H9 (cell line): ENCODE results near the gene MARVELD2. TPM values are rescaled to one million over a fixed set of nuclear protein-coding genes. Genes with fewer than 3 reads are reported as not detected.
"Not testable (repeated sequence)": the region's sequence is repeated elsewhere in the genome, so short reads cannot be mapped to it uniquely, and the experiment has no call there.

Source experiments
- DNase-seq: peaks from one replicate; pipeline ENCODE4 v3.0.0-alpha.2; 2017
- H2AFZ ChIP-seq: one replicate; pipeline ENCODE4 v1.6.1; 2013; ENCODE audit warnings: mild to moderate bottlenecking, low read length, control low read depth, moderate library complexity
- H2AK5ac ChIP-seq: 2 replicates; pipeline ENCODE4 v1.6.1; 2013; ENCODE audit warnings: low read length, control low read depth, mixed read lengths; ENCODE audit not compliant: insufficient read length
- H2BK120ac ChIP-seq: one replicate; pipeline ENCODE4 v1.6.1; 2013; ENCODE audit warnings: low read depth, mild to moderate bottlenecking, low read length, control low read depth, inconsistent platforms; ENCODE audit not compliant: poor library complexity, severe bottlenecking
- H2BK12ac ChIP-seq: 2 replicates; pipeline ENCODE4 v1.6.1; 2013; ENCODE audit warnings: low read length, control low read depth, mixed read lengths, low read depth; ENCODE audit not compliant: insufficient read length
- H2BK15ac ChIP-seq: 2 replicates; pipeline ENCODE4 v1.6.1; 2013; ENCODE audit warnings: low read depth, low read length, control low read depth
- H2BK20ac ChIP-seq: one replicate; pipeline ENCODE4 v1.6.1; 2013; ENCODE audit warnings: low read depth, mild to moderate bottlenecking, low read length, control low read depth, inconsistent platforms; ENCODE audit not compliant: poor library complexity, severe bottlenecking
- H2BK5ac ChIP-seq: 2 replicates; pipeline ENCODE4 v1.6.1; 2013; ENCODE audit warnings: low read length, control low read depth, mixed read lengths; ENCODE audit not compliant: insufficient read length
- H3K14ac ChIP-seq: 2 replicates; pipeline ENCODE4 v1.6.1; 2013; ENCODE audit warnings: low read length, control low read depth; ENCODE audit not compliant: insufficient read depth
- H3K18ac ChIP-seq: 2 replicates; pipeline ENCODE4 v1.6.1; 2013; ENCODE audit warnings: low read depth, mild to moderate bottlenecking, mixed read lengths, low read length, control low read depth; ENCODE audit not compliant: insufficient read length
- H3K23ac ChIP-seq: 2 replicates; pipeline ENCODE4 v1.6.1; 2013; ENCODE audit warnings: low read length, control low read depth, mixed read lengths, low read depth; ENCODE audit not compliant: insufficient read length
- H3K23me2 ChIP-seq: 2 replicates; pipeline ENCODE4 v1.6.1; 2013; ENCODE audit warnings: low read depth, mild to moderate bottlenecking, mixed read lengths, low read length, control low read depth; ENCODE audit not compliant: insufficient read length, poor library complexity, severe bottlenecking
- H3K27ac ChIP-seq: 2 replicates; pipeline ENCODE4 v1.5.1; 2013; ENCODE audit warnings: low read length, control low read depth, mixed read lengths, low read depth; ENCODE audit not compliant: insufficient read length
- H3K27me3 ChIP-seq: 2 replicates; pipeline ENCODE4 v1.6.1; 2013; ENCODE audit warnings: low read length, control low read depth, inconsistent platforms; ENCODE audit not compliant: insufficient read depth
- H3K4ac ChIP-seq: 2 replicates; pipeline ENCODE4 v1.6.1; 2013; ENCODE audit warnings: low read depth, mild to moderate bottlenecking, control low read depth, inconsistent platforms, low read length, moderate library complexity
- H3K4me1 ChIP-seq: 2 replicates; pipeline ENCODE4 v1.6.1; 2013; ENCODE audit warnings: low read length, control low read depth, inconsistent platforms; ENCODE audit not compliant: insufficient read depth
- H3K4me2 ChIP-seq: 2 replicates; pipeline ENCODE4 v1.6.1; 2013; ENCODE audit warnings: low read length, control low read depth, mixed read lengths; ENCODE audit not compliant: insufficient read length, insufficient read depth
- H3K56ac ChIP-seq: 2 replicates; pipeline ENCODE4 v1.6.1; 2013; ENCODE audit warnings: low read depth, mild to moderate bottlenecking, mixed read lengths, low read length, control low read depth; ENCODE audit not compliant: insufficient read length
- H3K79me1 ChIP-seq: 2 replicates; pipeline ENCODE4 v1.6.1; 2013; ENCODE audit warnings: low read depth, mild to moderate bottlenecking, moderate library complexity, low read length, control low read depth, inconsistent platforms; ENCODE audit not compliant: insufficient read depth, poor library complexity, severe bottlenecking
- H3K79me2 ChIP-seq: 2 replicates; pipeline ENCODE4 v1.6.1; 2013; ENCODE audit warnings: low read length, control low read depth, inconsistent platforms; ENCODE audit not compliant: insufficient read depth
- H3K9ac ChIP-seq: 2 replicates; pipeline ENCODE4 v1.6.1; 2013; ENCODE audit warnings: low read length, control low read depth, mixed read lengths; ENCODE audit not compliant: insufficient read length; ENCODE audit errors: extremely low read depth
- H3K9me3 ChIP-seq: one replicate; pipeline ENCODE4 v1.6.1; 2013; ENCODE audit warnings: low read depth, low read length, inconsistent platforms; ENCODE audit not compliant: control insufficient read depth
- H3T11ph ChIP-seq: one replicate; pipeline ENCODE4 v1.6.1; 2013; ENCODE audit warnings: mild to moderate bottlenecking, low read length, control low read depth, inconsistent platforms
- H4K20me1 ChIP-seq: one replicate; pipeline ENCODE4 v1.6.1; 2013; ENCODE audit not compliant: control insufficient read depth, insufficient read length, insufficient read depth
- H4K5ac ChIP-seq: 2 replicates; pipeline ENCODE4 v1.6.1; 2013; ENCODE audit warnings: low read depth, mild to moderate bottlenecking, mixed read lengths, low read length, control low read depth; ENCODE audit not compliant: insufficient read length
- H4K8ac ChIP-seq: replicated peaks from 2 replicates; pipeline ENCODE4 v1.6.1; 2013; ENCODE audit warnings: low read length, control low read depth, mixed read lengths, low read depth; ENCODE audit not compliant: insufficient read length
- H4K91ac ChIP-seq: 2 replicates; pipeline ENCODE4 v1.6.1; 2013; ENCODE audit warnings: low read depth, mild to moderate bottlenecking, moderate library complexity, mixed read lengths, low read length, control low read depth; ENCODE audit not compliant: insufficient read length
- H3K27ac Mint-ChIP-seq, 3 experiments: 2 replicates in 2 of 3; 3 replicates in 1 of 3; pipeline ENCODE4 v1.8.0; 2020 to 2021; ENCODE audit warnings: mixed read lengths in 3 of 3, mild to moderate bottlenecking in 1 of 3, moderate library complexity in 1 of 3
- H3K27me3 Mint-ChIP-seq: 2 replicates; pipeline ENCODE4 v1.8.0; 2021; ENCODE audit warnings: low read depth, mild to moderate bottlenecking, moderate library complexity, mixed read lengths
- H3K36me3 Mint-ChIP-seq, 3 experiments: 2 replicates in 2 of 3; 3 replicates in 1 of 3; pipeline ENCODE4 v1.8.0; 2020 to 2021; ENCODE audit warnings: low read depth in 3 of 3, mixed read lengths in 3 of 3; ENCODE audit not compliant: insufficient read depth in 1 of 3
- H3K4me1 Mint-ChIP-seq, 2 experiments: 2 replicates each; pipeline ENCODE4 v1.8.0; 2020; ENCODE audit warnings: mixed read lengths in 2 of 2
- H3K4me3 Mint-ChIP-seq, 2 experiments: 2 replicates in 1 of 2; 3 replicates in 1 of 2; pipeline ENCODE4 v1.8.0; 2020 to 2021; ENCODE audit warnings: mild to moderate bottlenecking in 2 of 2, mixed read lengths in 2 of 2, moderate library complexity in 1 of 2
- H3K9me3 Mint-ChIP-seq, 2 experiments: 2 replicates in 1 of 2; 3 replicates in 1 of 2; pipeline ENCODE4 v1.8.0; 2020; ENCODE audit warnings: mild to moderate bottlenecking in 2 of 2, mixed read lengths in 2 of 2, moderate library complexity in 1 of 2
- WGBS: extraction: QIAGEN DNeasy Blood & Tissue Kit; methylation state at CpG from one replicate; pipeline ENCODE4 v1.1.7; 2013; ENCODE audit warnings: missing lambda C conversion rate, low lambda C conversion rate, mixed read lengths; ENCODE audit not compliant: insufficient read length; ENCODE audit errors: extremely low coverage; 5-methylcytosine and 5-hydroxymethylcytosine counted together
- total RNA-seq: library from RNA; stranded (reverse); gene quantifications from 2 replicates; pipeline ENCODE4 v1.2.1, GENCODE V29; 2021

Gene MARVELD2
- total RNA-seq, 1 experiment from 2014 or later: 30.3 TPM

DNA sequence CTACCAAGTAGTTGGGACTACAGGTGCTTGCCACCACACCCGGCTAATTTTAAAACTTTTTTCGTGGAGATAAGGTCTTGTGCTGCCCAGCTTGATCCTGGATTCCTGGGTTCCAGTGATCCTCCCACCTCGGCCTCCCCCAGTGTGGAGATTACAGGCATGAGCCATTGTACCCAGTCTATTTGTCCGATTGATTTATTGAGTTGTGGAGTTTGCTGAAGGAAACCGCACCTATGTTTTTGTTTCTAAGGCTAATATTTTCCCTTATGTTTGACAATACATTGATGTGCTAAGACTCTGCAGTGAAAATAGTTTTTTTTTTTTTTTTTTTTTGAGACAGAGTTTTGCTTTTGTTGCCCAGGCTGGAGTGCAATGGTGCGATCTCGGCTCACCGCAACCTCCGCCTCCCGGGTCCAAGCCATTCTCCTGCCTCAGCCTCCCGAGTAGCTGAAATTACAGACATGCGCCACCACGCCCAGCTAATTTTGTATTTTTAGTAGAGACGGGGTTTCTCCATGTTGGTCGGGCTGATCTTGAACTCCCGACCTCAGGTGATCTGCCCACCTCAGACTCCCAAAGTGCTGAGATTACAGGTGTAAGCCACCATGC lies 57.7 kb downstream of the MARVELD2 start:
- not testable (repeated sequence) for H3K23me2 ChIP-seq, H2BK12ac ChIP-seq, H3K4me3 Mint-ChIP-seq, H3K4me1 Mint-ChIP-seq, H3K56ac ChIP-seq, H3K4ac ChIP-seq, H2BK15ac ChIP-seq, H3K4me2 ChIP-seq, H3K27ac Mint-ChIP-seq, H3K9me3 Mint-ChIP-seq, H2AFZ ChIP-seq, H2BK20ac ChIP-seq, H3K27me3 Mint-ChIP-seq, H3K79me2 ChIP-seq, H3K4me1 ChIP-seq, H4K91ac ChIP-seq, H3K9ac ChIP-seq, H3K14ac ChIP-seq, H2AK5ac ChIP-seq, H3K9me3 ChIP-seq, H3K27ac ChIP-seq, H4K20me1 ChIP-seq, H2BK5ac ChIP-seq, H3K36me3 Mint-ChIP-seq, H2BK120ac ChIP-seq, DNase-seq, H3K23ac ChIP-seq, H4K5ac ChIP-seq, H3T11ph ChIP-seq, H3K27me3 ChIP-seq, H3K18ac ChIP-seq, H4K8ac ChIP-seq, H3K79me1 ChIP-seq
- no CpG with 5 or more reads among the region's 16 CpGs for WGBS
